GM13976 (cell line): ENCODE data around the gene EZH2.

Experiments used
- DNase-seq: peaks from one replicate; pipeline ENCODE4 v3.0.0; 2012; ENCODE audit warnings: low spot score
- CTCF ChIP-seq: IDR thresholded peaks from 2 replicates; pipeline ENCODE4 v1.5.1; 2012; ENCODE audit warnings: borderline replicate concordance, mild to moderate bottlenecking; ENCODE audit not compliant: insufficient read depth; ENCODE audit errors: extremely low read depth, missing control alignments, control extremely low read depth
- in situ Hi-C: fragments of 300-500 bp; cut with MboI; formaldehyde crosslinking; loops from one replicate; pipeline ENCODE4 v1.12.0; 2022; ENCODE audit warnings: low sequenced_read_pairs, mixed read lengths, inconsistent platforms; ENCODE audit not compliant: unreplicated experiment

EZH2 gene

GRCh38 chr7:148877517-148877916 is 6.6 kb downstream of the EZH2 start:
- no peak for TF ChIP-seq CTCF
- DNase-seq, result no peak
- in situ Hi-C loops, result no loop called here

- in situ Hi-C loops, result no loop called here
- no peak for DNase-seq
- no peak for TF ChIP-seq CTCF
These were observed 11.9 kb downstream of the EZH2 start for GRCh38 chr7:148872188-148872587.

- TF ChIP-seq CTCF, result no peak
- in situ Hi-C loops, result no loop called here
- DNase-seq, result no peak
These were observed 12.5 kb downstream of the EZH2 start for GRCh38 chr7:148871551-148871950.

GRCh38 chr7:148871030-148871429 is 13.1 kb downstream of the EZH2 start:
- DNase-seq, result no peak
- in situ Hi-C loops, result no loop called here
- no peak for TF ChIP-seq CTCF

- TF ChIP-seq CTCF, result no peak
- no peak for DNase-seq
- in situ Hi-C loops, result no loop called here
These were observed 15.8 kb downstream of the EZH2 start for GRCh38 chr7:148868378-148868674.

- in situ Hi-C loops, result no loop called here
- TF ChIP-seq CTCF, result no peak
- DNase-seq, result no peak
These were observed 16.3 kb downstream of the EZH2 start for GRCh38 chr7:148867596-148868377.
